ENCODE data around the gene GPR75. TPM values are rescaled to one million over a fixed set of nuclear protein-coding genes. Genes with fewer than 3 reads are reported as not detected.

GPR75 gene
- total and polyA plus RNA-seq, 12 donors: 0.32 to 2.1 (median 0.96) TPM

DNA sequence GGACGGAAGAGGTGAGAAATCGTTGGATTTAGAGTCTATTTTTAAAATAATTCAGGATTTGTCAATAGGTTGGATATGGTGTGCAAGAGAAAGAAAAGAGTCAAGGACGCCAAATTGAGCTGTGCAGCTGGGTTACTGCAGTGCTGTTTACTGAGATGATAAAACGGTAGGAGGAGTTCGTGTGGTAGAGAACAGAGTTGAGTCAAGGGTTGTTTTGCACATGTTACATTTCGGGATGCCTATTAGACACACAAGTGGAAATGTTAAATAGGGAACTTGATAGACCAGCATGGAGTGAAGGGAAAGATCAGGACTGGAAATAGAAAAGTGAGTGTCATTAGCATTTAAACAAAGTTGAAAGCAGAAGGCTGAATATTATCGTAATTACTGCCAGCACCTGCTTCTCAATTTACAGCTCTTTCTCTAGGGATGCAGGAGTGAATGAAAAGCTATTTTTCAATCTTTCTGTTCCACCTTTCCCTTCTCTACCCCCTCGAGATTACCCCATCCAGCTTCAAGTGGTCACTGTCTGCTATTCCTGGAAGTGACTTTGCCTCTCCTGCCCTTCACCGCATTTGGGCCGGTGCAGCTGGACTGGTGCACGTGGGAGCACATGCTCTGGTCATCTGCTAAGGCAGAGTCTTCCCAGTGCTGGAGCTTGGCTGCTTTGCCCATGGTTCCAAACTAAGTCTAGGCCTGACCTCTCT is 30.3 kb downstream of the GPR75 start:
- peaks cover 0 to 18% (median 0%) of the 10 kb centered on the region in 9 donors for H3K36me3 ChIP-seq
- intact Hi-C loops (cut with DNase I): no loop called here
- TF ChIP-seq, protein P1, sequence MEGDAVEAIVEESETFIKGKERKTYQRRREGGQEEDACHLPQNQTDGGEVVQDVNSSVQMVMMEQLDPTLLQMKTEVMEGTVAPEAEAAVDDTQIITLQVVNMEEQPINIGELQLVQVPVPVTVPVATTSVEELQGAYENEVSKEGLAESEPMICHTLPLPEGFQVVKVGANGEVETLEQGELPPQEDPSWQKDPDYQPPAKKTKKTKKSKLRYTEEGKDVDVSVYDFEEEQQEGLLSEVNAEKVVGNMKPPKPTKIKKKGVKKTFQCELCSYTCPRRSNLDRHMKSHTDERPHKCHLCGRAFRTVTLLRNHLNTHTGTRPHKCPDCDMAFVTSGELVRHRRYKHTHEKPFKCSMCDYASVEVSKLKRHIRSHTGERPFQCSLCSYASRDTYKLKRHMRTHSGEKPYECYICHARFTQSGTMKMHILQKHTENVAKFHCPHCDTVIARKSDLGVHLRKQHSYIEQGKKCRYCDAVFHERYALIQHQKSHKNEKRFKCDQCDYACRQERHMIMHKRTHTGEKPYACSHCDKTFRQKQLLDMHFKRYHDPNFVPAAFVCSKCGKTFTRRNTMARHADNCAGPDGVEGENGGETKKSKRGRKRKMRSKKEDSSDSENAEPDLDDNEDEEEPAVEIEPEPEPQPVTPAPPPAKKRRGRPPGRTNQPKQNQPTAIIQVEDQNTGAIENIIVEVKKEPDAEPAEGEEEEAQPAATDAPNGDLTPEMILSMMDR (IDR thresholded peaks at IDR 0.05): no peak
- peak; percentile 35 to 56 for DNase-seq
- ATAC-seq: peak in 7 of 8 donors; percentile 28 to 78 (median 57)
- H3K4me1 ChIP-seq: peaks cover 0 to 25% (median 20%) of the 10 kb centered on the region in 9 donors
- H3K4me3 ChIP-seq: no peak overlapping the region
- no peaks in the 10 kb centered on the region for H3K27me3 ChIP-seq
- peaks cover 0 to 9% (median 0%) of the 10 kb centered on the region in 11 donors for H3K9me3 ChIP-seq
- WGBS, 2 donors: 66 to 78% methylated on average over 11 of the region's 11 CpGs
- peak overlapping the region in 6 of 10 donors; percentile 0 to 76 (median 38) for H3K27ac ChIP-seq

DNA sequence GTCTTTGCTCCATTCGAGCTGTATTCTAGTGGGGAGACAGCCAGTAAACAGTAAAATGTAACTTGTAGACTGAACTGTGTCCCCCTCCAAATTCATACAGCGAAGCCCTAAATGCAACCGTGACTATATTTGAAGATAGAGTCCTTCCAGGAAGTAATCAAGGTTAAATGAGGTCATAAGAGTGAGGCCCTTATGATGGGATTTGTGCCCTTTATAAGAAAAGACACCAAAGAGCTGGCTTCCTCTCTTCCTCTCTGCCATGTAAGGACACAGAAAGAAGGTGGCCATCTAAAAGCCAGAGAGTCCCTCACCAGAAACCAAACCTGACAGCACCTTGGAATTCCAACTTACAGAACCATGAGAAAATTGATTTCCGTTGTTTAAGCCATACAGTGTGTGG is 31.4 kb downstream of the GPR75 start:
- peaks cover 0 to 25% (median 20%) of the 10 kb centered on the region in 9 donors for H3K4me1 ChIP-seq
- 93 to 94% methylated on average over 4 of the region's 4 CpGs for WGBS, 2 donors
- no peak overlapping the region for H3K4me3 ChIP-seq
- intact Hi-C loops (cut with DNase I): no loop called here
- peaks cover 0 to 15% (median 0%) of the 10 kb centered on the region in 9 donors for H3K36me3 ChIP-seq
- no peaks in the 10 kb centered on the region for H3K27me3 ChIP-seq
- TF ChIP-seq, protein P1 (IDR thresholded peaks at IDR 0.05): no peak
- peaks cover 0 to 9% (median 0%) of the 10 kb centered on the region in 11 donors for H3K9me3 ChIP-seq
- DNase-seq (no peak), ATAC-seq (no peak)
- peak overlapping the region in 7 of 10 donors; percentile 15 to 76 (median 59) for H3K27ac ChIP-seq

- DNase-seq (no peak), ATAC-seq (peak in 7 of 8 donors; percentile 32 to 83 (median 72))
- H3K4me1 ChIP-seq: peaks cover 0 to 25% (median 20%) of the 10 kb centered on the region in 9 donors
- TF ChIP-seq, protein P1 (IDR thresholded peaks at IDR 0.05): no peak
- 85 to 94% methylated on average over 3 of the region's 3 CpGs for WGBS, 2 donors
- H3K27me3 ChIP-seq: no peaks in the 10 kb centered on the region
- H3K36me3 ChIP-seq: peaks cover 0 to 15% (median 0%) of the 10 kb centered on the region in 9 donors
- intact Hi-C loops (cut with DNase I): no loop called here
- no peak overlapping the region for H3K4me3 ChIP-seq
- peaks cover 0 to 9% (median 0%) of the 10 kb centered on the region in 11 donors for H3K9me3 ChIP-seq
- peak overlapping the region in 8 of 10 donors; percentile 18 to 76 (median 47) for H3K27ac ChIP-seq
Measured at GRCh38 chr2:53827398-53828175, 32.2 kb downstream of the GPR75 start.

Data from heart right ventricle (tissue), 16 donors.